RWPE2 (cell line): ENCODE measurements around the gene LRMDA.

Experiments
- ATAC-seq: fragments of 200-7000 bp; cut with Tn5 transposase; 3 replicates; pipeline ENCODE4 v1.9.1; 2021; ENCODE audit warnings: low read depth
- DNase-seq: peaks from one replicate; pipeline ENCODE4 v3.0.0-alpha.2; 2020; ENCODE audit warnings: low spot score
- H3K27ac ChIP-seq: fragments of 450-650 bp; 2 replicates; pipeline ENCODE4 v1.5.1; 2017; ENCODE audit warnings: mild to moderate bottlenecking; ENCODE audit not compliant: poor library complexity, severe bottlenecking
- H3K27me3 ChIP-seq: fragments of 250-450 bp; sonication (Bioruptor Pico); 2 replicates; pipeline ENCODE4 v1.5.1; 2021; ENCODE audit warnings: mild to moderate bottlenecking, moderate library complexity; ENCODE audit not compliant: insufficient read depth, poor library complexity, severe bottlenecking
- H3K36me3 ChIP-seq: fragments of 250-450 bp; sonication (Bioruptor Pico); 2 replicates; pipeline ENCODE4 v1.5.1; 2020; ENCODE audit warnings: low read depth, mild to moderate bottlenecking, moderate library complexity
- H3K4me1 ChIP-seq: fragments of 250-450 bp; sonication (Bioruptor Pico); 2 replicates; pipeline ENCODE4 v1.5.1; 2021; ENCODE audit warnings: mild to moderate bottlenecking, moderate library complexity; ENCODE audit not compliant: insufficient read depth, poor library complexity, severe bottlenecking
- H3K4me3 ChIP-seq: fragments of 250-450 bp; sonication (Bioruptor Pico); 2 replicates; pipeline ENCODE4 v1.5.1; 2021; ENCODE audit warnings: mild to moderate bottlenecking, moderate library complexity; ENCODE audit not compliant: severe bottlenecking
- H3K9me3 ChIP-seq: fragments of 250-450 bp; sonication (Bioruptor Pico); 2 replicates; pipeline ENCODE4 v1.5.1; 2021; ENCODE audit warnings: mild to moderate bottlenecking, moderate library complexity; ENCODE audit not compliant: severe bottlenecking
- TF ChIP-seq, protein P1 (sequence below): fragments of 450-650 bp; IDR thresholded peaks from one replicate; pipeline ENCODE4 v1.5.1; 2017; ENCODE audit warnings: mild to moderate bottlenecking, moderate library complexity; ENCODE audit not compliant: poor library complexity, severe bottlenecking

Gene LRMDA

GRCh38 chr10:76546411-76546810, 1115.0 kb downstream of the LRMDA start:
- Histone ChIP-seq H3K27ac (no peak overlapping the region), H3K4me3 (no peak overlapping the region), H3K36me3 (no peaks in the 10 kb centered on the region), H3K9me3 (no peaks in the 10 kb centered on the region), H3K27me3 (no peaks in the 10 kb centered on the region), H3K4me1 (no peaks in the 10 kb centered on the region)
- ATAC-seq (no peak), DNase-seq (no peak)
- TF ChIP-seq, protein P1, sequence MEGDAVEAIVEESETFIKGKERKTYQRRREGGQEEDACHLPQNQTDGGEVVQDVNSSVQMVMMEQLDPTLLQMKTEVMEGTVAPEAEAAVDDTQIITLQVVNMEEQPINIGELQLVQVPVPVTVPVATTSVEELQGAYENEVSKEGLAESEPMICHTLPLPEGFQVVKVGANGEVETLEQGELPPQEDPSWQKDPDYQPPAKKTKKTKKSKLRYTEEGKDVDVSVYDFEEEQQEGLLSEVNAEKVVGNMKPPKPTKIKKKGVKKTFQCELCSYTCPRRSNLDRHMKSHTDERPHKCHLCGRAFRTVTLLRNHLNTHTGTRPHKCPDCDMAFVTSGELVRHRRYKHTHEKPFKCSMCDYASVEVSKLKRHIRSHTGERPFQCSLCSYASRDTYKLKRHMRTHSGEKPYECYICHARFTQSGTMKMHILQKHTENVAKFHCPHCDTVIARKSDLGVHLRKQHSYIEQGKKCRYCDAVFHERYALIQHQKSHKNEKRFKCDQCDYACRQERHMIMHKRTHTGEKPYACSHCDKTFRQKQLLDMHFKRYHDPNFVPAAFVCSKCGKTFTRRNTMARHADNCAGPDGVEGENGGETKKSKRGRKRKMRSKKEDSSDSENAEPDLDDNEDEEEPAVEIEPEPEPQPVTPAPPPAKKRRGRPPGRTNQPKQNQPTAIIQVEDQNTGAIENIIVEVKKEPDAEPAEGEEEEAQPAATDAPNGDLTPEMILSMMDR, result no peak

- no peaks in the 10 kb centered on the region for H3K9me3 ChIP-seq
- ATAC-seq (peak; percentile 64), DNase-seq (no peak)
- TF ChIP-seq, protein P1, result peak; percentile 87
- H3K4me3 ChIP-seq, result no peak overlapping the region
- H3K27me3 ChIP-seq, result no peaks in the 10 kb centered on the region
- H3K4me1 ChIP-seq, result no peaks in the 10 kb centered on the region
- no peaks in the 10 kb centered on the region for H3K36me3 ChIP-seq
- no peak overlapping the region for H3K27ac ChIP-seq
Observed at GRCh38 chr10:76547352-76547972, 1116.0 kb downstream of the LRMDA start.

DNA sequence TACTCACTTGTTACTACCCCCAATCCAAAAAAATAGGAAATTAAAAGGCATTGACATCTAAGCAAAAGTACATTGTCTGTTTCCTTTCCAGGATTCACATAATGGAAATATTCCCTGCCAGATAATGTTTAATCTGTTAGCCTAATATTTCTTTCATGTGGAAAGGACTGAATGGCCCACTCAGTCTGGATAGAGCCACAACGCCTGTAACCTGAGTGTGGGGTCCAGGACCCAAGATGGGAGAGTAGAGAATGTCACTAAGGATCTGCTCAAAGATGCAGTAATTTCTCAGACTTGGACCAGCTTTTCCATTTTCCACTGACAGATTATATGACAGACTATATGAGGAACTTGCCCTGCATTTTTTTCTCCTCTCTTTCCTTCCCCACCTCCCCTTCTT, 1117.3 kb downstream of the LRMDA start:
- H3K27ac ChIP-seq, result no peak overlapping the region
- ATAC-seq, result no peak
- H3K4me3 ChIP-seq, result no peak overlapping the region
- no peak for DNase-seq
- H3K27me3 ChIP-seq, result no peaks in the 10 kb centered on the region
- H3K36me3 ChIP-seq, result no peaks in the 10 kb centered on the region
- no peaks in the 10 kb centered on the region for H3K4me1 ChIP-seq
- TF ChIP-seq, protein P1, result no peak
- H3K9me3 ChIP-seq, result no peaks in the 10 kb centered on the region

GRCh38 chr10:76549171-76549570, 1117.7 kb downstream of the LRMDA start:
- DNase-seq, result no peak
- Histone ChIP-seq H3K4me3 (no peak overlapping the region), H3K4me1 (no peaks in the 10 kb centered on the region), H3K27ac (no peak overlapping the region), H3K36me3 (no peaks in the 10 kb centered on the region), H3K9me3 (no peaks in the 10 kb centered on the region), H3K27me3 (no peaks in the 10 kb centered on the region)
- no peak for ATAC-seq
- TF ChIP-seq, protein P1, result no peak

DNA sequence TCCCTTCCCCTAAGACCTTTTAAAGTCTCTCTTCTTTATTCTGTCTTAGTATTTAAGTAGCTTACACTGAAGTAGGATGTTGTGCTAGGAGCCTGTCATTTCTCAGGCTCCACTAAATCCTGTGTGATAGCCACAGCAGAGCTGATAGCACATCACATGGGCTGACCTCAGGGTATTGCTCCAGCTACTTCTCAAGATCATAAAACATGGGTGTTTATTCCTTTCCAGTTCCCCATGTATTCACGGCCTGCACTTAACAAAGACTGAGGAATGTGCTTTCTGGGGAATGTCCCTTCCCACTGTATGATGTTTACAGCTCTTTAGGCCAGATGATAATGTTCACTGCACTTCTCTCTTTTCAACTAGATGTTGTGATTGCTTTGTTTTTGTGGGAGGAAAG, 1119.4 kb downstream of the LRMDA start:
- no peaks in the 10 kb centered on the region for H3K9me3 ChIP-seq
- H3K4me1 ChIP-seq, result no peaks in the 10 kb centered on the region
- no peak overlapping the region for H3K4me3 ChIP-seq
- no peaks in the 10 kb centered on the region for H3K27me3 ChIP-seq
- TF ChIP-seq, protein P1, result no peak
- H3K36me3 ChIP-seq, result no peaks in the 10 kb centered on the region
- ATAC-seq, result no peak
- H3K27ac ChIP-seq, result no peak overlapping the region
- DNase-seq, result no peak
